CD14-positive monocyte (primary cell): ENCODE data around the gene HIPK1. TPM values are rescaled to one million over a fixed set of nuclear protein-coding genes. Genes with fewer than 3 reads are reported as not detected.
A peak's percentile ranks its signal among the peaks of the same experiment; 100 is the strongest.

Experiments used
- DNase-seq, 3 donors: peaks; one replicate each; pipeline ENCODE4 v3.0.0-alpha.2; 2011 to 2022
- H2AFZ ChIP-seq: 2 replicates; pipeline ENCODE4 v1.6.0; 2012; ENCODE audit warnings: mild to moderate bottlenecking, low read depth, low read length, inconsistent platforms; ENCODE audit not compliant: insufficient read depth, poor library complexity, severe bottlenecking
- H3K27ac ChIP-seq, 2 donors: 1 replicate in 1 of 2; 2 replicates in 1 of 2; pipeline ENCODE4 v1.5.1; 2012 to 2013; ENCODE audit warnings: low read length in 2 of 2, control low read depth in 1 of 2, inconsistent platforms in 1 of 2, low read depth in 1 of 2, mild to moderate bottlenecking in 1 of 2
- H3K27me3 ChIP-seq, 2 donors: one replicate each; pipeline versions ENCODE4 v1.6.0 to v1.6.1; 2011 to 2013; ENCODE audit warnings: low read length in 2 of 2; ENCODE audit not compliant: control insufficient read depth in 2 of 2, insufficient read depth in 2 of 2
- H3K36me3 ChIP-seq, 2 donors: replicated peaks in 1 of 2; 1 replicate in 1 of 2; 2 replicates in 1 of 2; pipeline versions ENCODE4 v1.5.1 to v1.6.1; 2012 to 2013; ENCODE audit warnings: low read length in 2 of 2, control low read depth in 1 of 2, inconsistent platforms in 1 of 2, mild to moderate bottlenecking in 1 of 2; ENCODE audit not compliant: insufficient read depth in 2 of 2, control insufficient read depth in 1 of 2
- H3K4me1 ChIP-seq, 2 donors: 1 replicate in 1 of 2; 2 replicates in 1 of 2; pipeline versions ENCODE4 v1.5.1 to v1.6.1; 2012 to 2013; ENCODE audit warnings: low read length in 2 of 2, control low read depth in 1 of 2, inconsistent platforms in 1 of 2, mild to moderate bottlenecking in 1 of 2, moderate library complexity in 1 of 2; ENCODE audit not compliant: insufficient read depth in 2 of 2, control insufficient read depth in 1 of 2
- H3K4me2 ChIP-seq: replicated peaks from 2 replicates; pipeline ENCODE3; 2012; ENCODE audit warnings: low read length, moderate library complexity, mild to moderate bottlenecking; ENCODE audit not compliant: poor library complexity, severe bottlenecking; ENCODE audit errors: extremely low read depth
- H3K4me3 ChIP-seq, 3 experiments: fragments of 200-600 bp in 1 of 3; sonication (generic) in 1 of 3; replicated peaks in 1 of 3; 1 replicate in 2 of 3; 2 replicates in 1 of 3; pipeline ENCODE4 v1.5.1; 2011 to 2013; ENCODE audit warnings: low read length in 3 of 3, mild to moderate bottlenecking in 3 of 3, control low read depth in 2 of 3, low read depth in 2 of 3, inconsistent platforms in 1 of 3, moderate library complexity in 1 of 3
- H3K79me2 ChIP-seq: 2 replicates; pipeline ENCODE4 v1.6.0; 2012; ENCODE audit warnings: mild to moderate bottlenecking, control low read depth, inconsistent platforms, low read length, moderate library complexity; ENCODE audit not compliant: insufficient read depth
- H3K9ac ChIP-seq: 2 replicates; pipeline ENCODE4 v1.6.0; 2017; ENCODE audit warnings: low read length, mild to moderate bottlenecking; ENCODE audit not compliant: insufficient read depth, poor library complexity, severe bottlenecking
- H3K9me3 ChIP-seq, 2 donors: replicated peaks in 1 of 2; 1 replicate in 1 of 2; 2 replicates in 1 of 2; pipeline versions ENCODE4 v1.5.1 to v1.6.1; 2012 to 2013; ENCODE audit warnings: low read length in 2 of 2, control low read depth in 1 of 2; ENCODE audit not compliant: control insufficient read depth in 1 of 2, insufficient read depth in 1 of 2
- H4K20me1 ChIP-seq: 2 replicates; pipeline ENCODE4 v1.6.0; 2012; ENCODE audit warnings: mild to moderate bottlenecking, low read length, control low read depth, moderate library complexity; ENCODE audit not compliant: insufficient read depth
- H3K27ac Mint-ChIP-seq, 7 donors: one replicate each; pipeline ENCODE4 v1.8.0; 2020; ENCODE audit warnings: mild to moderate bottlenecking in 7 of 7, mixed read lengths in 7 of 7, moderate library complexity in 6 of 7, inconsistent platforms in 2 of 7
- H3K27me3 Mint-ChIP-seq, 3 donors: one replicate each; pipeline ENCODE4 v1.8.0; 2021 to 2022; ENCODE audit warnings: low read depth in 3 of 3, mild to moderate bottlenecking in 3 of 3, mixed read lengths in 3 of 3, moderate library complexity in 3 of 3, inconsistent platforms in 1 of 3
- H3K36me3 Mint-ChIP-seq, 2 donors: one replicate each; pipeline ENCODE4 v1.8.0; 2020; ENCODE audit warnings: mixed read lengths in 2 of 2, inconsistent platforms in 1 of 2, mild to moderate bottlenecking in 1 of 2
- H3K4me1 Mint-ChIP-seq: one replicate; pipeline ENCODE4 v1.8.0; 2020; ENCODE audit warnings: mild to moderate bottlenecking, mixed read lengths
- H3K4me3 Mint-ChIP-seq, 2 donors: one replicate each; pipeline ENCODE4 v1.8.0; 2020; ENCODE audit warnings: mild to moderate bottlenecking in 2 of 2, mixed read lengths in 2 of 2, moderate library complexity in 1 of 2
- H3K9me3 Mint-ChIP-seq, 7 donors: one replicate each; pipeline ENCODE4 v1.8.0; 2020 to 2022; ENCODE audit warnings: mixed read lengths in 7 of 7, mild to moderate bottlenecking in 6 of 7, moderate library complexity in 6 of 7, inconsistent platforms in 2 of 7
- WGBS: methylation state at CpG from one replicate; pipeline ENCODE4 v1.1.5; 2013; ENCODE audit warnings: missing lambda C conversion rate; ENCODE audit not compliant: insufficient coverage; 5-methylcytosine and 5-hydroxymethylcytosine counted together
- intact Hi-C, 2 donors: fragments of 100-400 bp; cut with micrococcal nuclease; formaldehyde crosslinking; loops; one replicate each; pipeline versions ENCODE4 v1.15.0 to v1.15.1; 2023
- polyA plus RNA-seq, 3 donors: library from polyadenylated mRNA; depleted of rRNA in 1 of 3; unstranded in 2 of 3; stranded (reverse) in 1 of 3; fragments of 300-500 nt in 2 of 3; fragments of >200 nt in 1 of 3; fragmentation: Illumina TruSeq in 2 of 3; gene quantifications; 1 replicate in 2 of 3; 2 replicates in 1 of 3; pipeline ENCODE4 v1.2.3, GENCODE V29; 2012 to 2021
- TF ChIP-seq, protein P1 (sequence below): fragments of 200-600 bp; IDR thresholded peaks from one replicate; pipeline ENCODE4 v1.8.0; 2022; ENCODE audit warnings: antibody characterized with exemption, mild to moderate bottlenecking

HIPK1 gene
- polyA plus RNA-seq, 3 donors, result 10.1 to 57.2 (median 14.8) TPM

DNA sequence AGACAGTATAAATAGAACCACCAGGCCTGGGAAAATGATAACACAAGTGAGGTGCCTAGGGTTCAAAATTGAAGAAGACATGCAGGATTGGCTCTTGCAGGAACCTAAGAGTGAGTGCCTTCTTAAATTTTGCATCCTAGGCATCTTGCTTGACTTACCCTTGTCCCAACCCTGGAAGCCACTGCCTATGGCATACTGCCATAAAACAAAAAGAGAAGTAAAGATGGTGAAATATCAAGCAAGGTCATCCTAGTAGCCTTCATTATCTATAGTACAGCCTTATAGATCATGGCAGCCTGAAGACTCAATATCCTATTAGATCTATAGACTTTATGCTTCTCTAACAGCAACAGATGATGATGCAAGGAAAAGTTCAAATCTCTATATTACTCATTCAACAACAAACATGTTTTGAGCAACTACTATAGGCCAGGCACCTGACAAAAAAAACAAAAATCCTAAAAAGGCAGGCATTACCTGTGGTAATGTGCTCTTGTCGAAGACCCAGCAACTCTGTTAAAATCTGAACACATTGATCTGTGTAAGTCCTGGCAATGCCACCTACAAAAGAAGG, 30.8 kb upstream of the HIPK1 start:
- TF ChIP-seq, protein P1, sequence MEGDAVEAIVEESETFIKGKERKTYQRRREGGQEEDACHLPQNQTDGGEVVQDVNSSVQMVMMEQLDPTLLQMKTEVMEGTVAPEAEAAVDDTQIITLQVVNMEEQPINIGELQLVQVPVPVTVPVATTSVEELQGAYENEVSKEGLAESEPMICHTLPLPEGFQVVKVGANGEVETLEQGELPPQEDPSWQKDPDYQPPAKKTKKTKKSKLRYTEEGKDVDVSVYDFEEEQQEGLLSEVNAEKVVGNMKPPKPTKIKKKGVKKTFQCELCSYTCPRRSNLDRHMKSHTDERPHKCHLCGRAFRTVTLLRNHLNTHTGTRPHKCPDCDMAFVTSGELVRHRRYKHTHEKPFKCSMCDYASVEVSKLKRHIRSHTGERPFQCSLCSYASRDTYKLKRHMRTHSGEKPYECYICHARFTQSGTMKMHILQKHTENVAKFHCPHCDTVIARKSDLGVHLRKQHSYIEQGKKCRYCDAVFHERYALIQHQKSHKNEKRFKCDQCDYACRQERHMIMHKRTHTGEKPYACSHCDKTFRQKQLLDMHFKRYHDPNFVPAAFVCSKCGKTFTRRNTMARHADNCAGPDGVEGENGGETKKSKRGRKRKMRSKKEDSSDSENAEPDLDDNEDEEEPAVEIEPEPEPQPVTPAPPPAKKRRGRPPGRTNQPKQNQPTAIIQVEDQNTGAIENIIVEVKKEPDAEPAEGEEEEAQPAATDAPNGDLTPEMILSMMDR, result no peak
- no peak overlapping the region for H3K4me3 ChIP-seq
- no peak overlapping the region for H2AFZ ChIP-seq
- H3K9me3 Mint-ChIP-seq, result no peaks in the 10 kb centered on the region
- no peaks in the 10 kb centered on the region for H4K20me1 ChIP-seq
- peak overlapping the region in 5 of 7 donors; percentile 11 to 81 (median 71) for H3K27ac Mint-ChIP-seq
- peaks cover 70 to 91% of the 10 kb centered on the region in 2 donors for H3K36me3 Mint-ChIP-seq
- H3K27me3 ChIP-seq, result no peaks in the 10 kb centered on the region
- H3K36me3 ChIP-seq, result peaks cover 49 to 80% of the 10 kb centered on the region in 2 donors
- peaks cover 61% of the 10 kb centered on the region for H3K79me2 ChIP-seq
- intact Hi-C loops, result no loop called here
- H3K27me3 Mint-ChIP-seq, result peaks cover 0 to 2% (median 0%) of the 10 kb centered on the region in 3 donors
- no CpG with 5 or more reads among the region's 1 CpG for WGBS
- H3K4me2 ChIP-seq, result no peak overlapping the region
- peak; percentile 25 to 59 (median 31) for DNase-seq
- H3K9ac ChIP-seq, result no peak overlapping the region
- peaks cover 14 to 36% of the 10 kb centered on the region in 2 donors for H3K4me1 ChIP-seq
- H3K4me3 Mint-ChIP-seq, result no peak overlapping the region
- H3K27ac ChIP-seq, result peak overlapping the region in 1 of 2 donors; percentile 7
- H3K9me3 ChIP-seq, result no peaks in the 10 kb centered on the region
- H3K4me1 Mint-ChIP-seq, result peaks cover 44% of the 10 kb centered on the region

- peak overlapping the region in 2 of 7 donors; percentile 71 to 81 for H3K27ac Mint-ChIP-seq
- H3K79me2 ChIP-seq, result peaks cover 68% of the 10 kb centered on the region
- H3K27ac ChIP-seq, result no peak overlapping the region
- H4K20me1 ChIP-seq, result no peaks in the 10 kb centered on the region
- intact Hi-C loops, result no loop called here
- peaks cover 46 to 73% of the 10 kb centered on the region in 2 donors for H3K36me3 ChIP-seq
- H3K27me3 ChIP-seq, result no peaks in the 10 kb centered on the region
- H2AFZ ChIP-seq, result no peak overlapping the region
- no peak overlapping the region for H3K9ac ChIP-seq
- H3K4me2 ChIP-seq, result no peak overlapping the region
- DNase-seq, result no peak
- no peaks in the 10 kb centered on the region for H3K9me3 Mint-ChIP-seq
- no peaks in the 10 kb centered on the region for H3K9me3 ChIP-seq
- peaks cover 66 to 83% of the 10 kb centered on the region in 2 donors for H3K36me3 Mint-ChIP-seq
- H3K27me3 Mint-ChIP-seq, result peaks cover 0 to 2% (median 0%) of the 10 kb centered on the region in 3 donors
- peaks cover 22 to 44% of the 10 kb centered on the region in 2 donors for H3K4me1 ChIP-seq
- H3K4me3 ChIP-seq, result no peak overlapping the region
- TF ChIP-seq, protein P1, result no peak
- peaks cover 52% of the 10 kb centered on the region for H3K4me1 Mint-ChIP-seq
- no peak overlapping the region for H3K4me3 Mint-ChIP-seq
Measured at GRCh38 chr1:113899111-113899510, 30.0 kb upstream of the HIPK1 start.
